ENCODE results near the gene SEMA3B. TPM values are rescaled to one million over a fixed set of nuclear protein-coding genes. Genes with fewer than 3 reads are reported as not detected.

SEMA3B gene
- total RNA-seq, 1 donor from 2014 or later: 19.8 TPM

Small RNA genes lying within 50 kb of the gene (microRNA-seq; reads per million reads assigned to microRNA genes)
- gene MIR5787: not detected

Other genes with a start within 250 kb of the SEMA3B start
- gene RBM5, start 180.2 kb upstream of the SEMA3B start, total RNA-seq: 66.5 TPM
- gene SEMA3F, start 113.8 kb upstream of the SEMA3B start, total RNA-seq: 12.3 TPM
- not detected for gene GNAT1, start 77.5 kb upstream of the SEMA3B start, total RNA-seq
- 10.3 TPM for gene SLC38A3, start 63.9 kb upstream of the SEMA3B start, total RNA-seq
- 153 TPM for gene GNAI2, start 32.9 kb upstream of the SEMA3B start, total RNA-seq
- 29.8 TPM for gene LSMEM2, start 9.9 kb downstream of the SEMA3B start, total RNA-seq
- 69.4 TPM for gene IFRD2, start 23.3 kb downstream of the SEMA3B start, total RNA-seq
- gene HYAL3, start 30.3 kb downstream of the SEMA3B start, total RNA-seq: 1.4 TPM
- 5.8 TPM for gene NAA80, start 30.3 kb downstream of the SEMA3B start, total RNA-seq
- 70.1 TPM for gene HYAL1, start 34.4 kb downstream of the SEMA3B start, total RNA-seq
- gene HYAL2, start 53.6 kb downstream of the SEMA3B start, total RNA-seq: 39.0 TPM
- 32.8 TPM for gene TUSC2, start 59.1 kb downstream of the SEMA3B start, total RNA-seq
- gene RASSF1, start 71.7 kb downstream of the SEMA3B start, total RNA-seq: 14.7 TPM
- gene ZMYND10, start 76.6 kb downstream of the SEMA3B start, total RNA-seq: not detected
- gene NPRL2, start 81.6 kb downstream of the SEMA3B start, total RNA-seq: 16.7 TPM
- 6.3 TPM for gene CYB561D2, start 81.7 kb downstream of the SEMA3B start, total RNA-seq
- gene TMEM115, start 90.4 kb downstream of the SEMA3B start, total RNA-seq: 26.4 TPM
- gene CACNA2D2, start 234.5 kb downstream of the SEMA3B start, total RNA-seq: 1.2 TPM